A673 (cell line): ENCODE measurements around the gene DDX19B. TPM values are rescaled to one million over a fixed set of nuclear protein-coding genes. Genes with fewer than 3 reads are reported as not detected.
"Not testable (repeated sequence)": the region's sequence is repeated elsewhere in the genome, so short reads cannot be mapped to it uniquely, and the experiment has no call there.

Source experiments
- BruUV-seq: library from RNA; stranded (reverse); fragments of 400-500 nt; replicated peaks from 2 replicates; lab custom pipeline; 2021; lab: Mats Ljungman, UMichigan
- CTCF ChIA-PET: fragments of 300-600 bp; sonication (Branson Sonifier 250); formaldehyde crosslinking; loops from one replicate; lab custom pipeline; 2022; ENCODE audit warnings: antibody characterized with exemption; lab: Charles Lee
- POLR2A ChIA-PET: fragments of 300-600 bp; sonication (Branson Sonifier 250); formaldehyde crosslinking; loops from one replicate; lab custom pipeline; 2022; ENCODE audit warnings: antibody characterized with exemption; ENCODE audit not compliant: low non-redundant PET; lab: Charles Lee
- DNase-seq: peaks from one replicate; pipeline ENCODE4 v3.0.0-alpha.2; 2015; ENCODE audit warnings: low spot score
- H3K27ac ChIP-seq: fragments of 200-600 bp; sonication (generic); 2 replicates; pipeline ENCODE4 v1.5.1; 2016; ENCODE audit warnings: mixed run types, low read depth, mild to moderate bottlenecking, mixed read lengths, antibody characterized with exemption, low read length; ENCODE audit not compliant: poor library complexity, severe bottlenecking
- H3K27me3 ChIP-seq: fragments of 200-600 bp; sonication (generic); replicated peaks from 2 replicates; pipeline ENCODE4 v1.6.1; 2017; ENCODE audit warnings: mixed run types, low read depth, mild to moderate bottlenecking, mixed read lengths, antibody characterized with exemption, low read length; ENCODE audit not compliant: insufficient read depth, poor library complexity
- H3K36me3 ChIP-seq: fragments of 200-600 bp; sonication (generic); 2 replicates; pipeline ENCODE4 v1.6.1; 2016; ENCODE audit warnings: mixed run types, mild to moderate bottlenecking, mixed read lengths, antibody characterized with exemption, low read length; ENCODE audit not compliant: insufficient read depth, poor library complexity, severe bottlenecking
- H3K4me1 ChIP-seq: fragments of 200-600 bp; sonication (generic); 2 replicates; pipeline ENCODE4 v1.6.1; 2017; ENCODE audit warnings: mixed run types, mild to moderate bottlenecking, mixed read lengths, antibody characterized with exemption, low read length; ENCODE audit not compliant: insufficient read depth, poor library complexity, severe bottlenecking
- H3K4me3 ChIP-seq: fragments of 200-600 bp; sonication (generic); 2 replicates; pipeline ENCODE4 v1.5.1; 2016; ENCODE audit warnings: low read depth, mixed run types, mild to moderate bottlenecking, mixed read lengths, low read length; ENCODE audit not compliant: poor library complexity, severe bottlenecking
- H3K9me3 ChIP-seq: fragments of 200-600 bp; sonication (generic); 2 replicates; pipeline ENCODE4 v1.6.1; 2016; ENCODE audit warnings: mixed run types, low read depth, mild to moderate bottlenecking, mixed read lengths, antibody characterized with exemption, low read length; ENCODE audit not compliant: poor library complexity, severe bottlenecking
- CTCF ChIP-seq: fragments of 300-800, 200-600 bp; sonication (generic); conservative IDR thresholded peaks from 2 replicates; pipeline ENCODE4 v1.5.1; 2017; ENCODE audit warnings: low read depth, mild to moderate bottlenecking, antibody characterized with exemption, low read length, moderate library complexity, mixed read lengths
- EZH2 ChIP-seq: fragments of 200-600 bp; sonication (generic); IDR thresholded peaks from 2 replicates; pipeline ENCODE4 v1.6.1; 2017; ENCODE audit warnings: borderline replicate concordance, low read depth, mild to moderate bottlenecking, mixed read lengths, antibody characterized with exemption, low read length; ENCODE audit not compliant: poor library complexity, severe bottlenecking
- intact Hi-C: fragments of 100-400 bp; cut with micrococcal nuclease; formaldehyde crosslinking; loops from one replicate; pipeline ENCODE4 v1.10.0; 2022; ENCODE audit not compliant: unreplicated experiment
- total RNA-seq: library from RNA; stranded (reverse); gene quantifications from 2 replicates; pipeline ENCODE4 v1.2.3, GENCODE V29; 2021

The DDX19B gene
- total RNA-seq, 1 experiment from 2014 or later, result 37.6 TPM

- TF ChIP-seq EZH2 (no peak), CTCF (no peak)
- H3K27me3 ChIP-seq, result no peaks in the 10 kb centered on the region
- H3K4me1 ChIP-seq, result no peaks in the 10 kb centered on the region
- DNase-seq, result no peak
- ChIA-PET POLR2A (interaction anchor here (0.7 kb wide), 1 partner anchor 30 kb away, joined by 3 read pairs; no protein-coding TSS in a partner anchor), CTCF (no interaction called here)
- no peak overlapping the region for H3K27ac ChIP-seq
- H3K4me3 ChIP-seq, result no peak overlapping the region
- peaks cover 100% of the 10 kb centered on the region for H3K36me3 ChIP-seq
- intact Hi-C loops, result no loop called here
- BruUV-seq, result no TSS peak
- no peaks in the 10 kb centered on the region for H3K9me3 ChIP-seq
These were observed 41.6 kb upstream of the DDX19B start for GRCh38 chr16:70257391-70257790.

GRCh38 chr16:70258065-70258464, 40.9 kb upstream of the DDX19B start:
- ChIA-PET POLR2A (no interaction called here), CTCF (no interaction called here)
- no TSS peak for BruUV-seq
- H3K27me3 ChIP-seq, result no peaks in the 10 kb centered on the region
- peaks cover 100% of the 10 kb centered on the region for H3K36me3 ChIP-seq
- H3K4me1 ChIP-seq, result no peaks in the 10 kb centered on the region
- DNase-seq, result no peak
- H3K9me3 ChIP-seq, result no peaks in the 10 kb centered on the region
- TF ChIP-seq CTCF (no peak), EZH2 (no peak)
- no peak overlapping the region for H3K27ac ChIP-seq
- intact Hi-C loops, result no loop called here
- H3K4me3 ChIP-seq, result no peak overlapping the region

GRCh38 chr16:70258946-70259345, 40.0 kb upstream of the DDX19B start:
- Histone ChIP-seq H3K4me1 (no peaks in the 10 kb centered on the region), H3K36me3 (peaks cover 100% of the 10 kb centered on the region), H3K27me3 (no peaks in the 10 kb centered on the region), H3K4me3 (no peak overlapping the region), H3K9me3 (no peaks in the 10 kb centered on the region), H3K27ac (no peak overlapping the region)
- ChIA-PET CTCF (no interaction called here), POLR2A (no interaction called here)
- TF ChIP-seq CTCF (no peak), EZH2 (no peak)
- intact Hi-C loops, result no loop called here
- DNase-seq, result no peak
- BruUV-seq, result no TSS peak

GRCh38 chr16:70259903-70260302, 39.1 kb upstream of the DDX19B start:
- DNase-seq, intact Hi-C loops, H3K27ac ChIP-seq, H3K9me3 ChIP-seq, POLR2A ChIA-PET, H3K4me3 ChIP-seq, H3K4me1 ChIP-seq, BruUV-seq, H3K27me3 ChIP-seq, CTCF ChIA-PET: not testable (repeated sequence)
- H3K36me3 ChIP-seq, result peaks cover 100% of the 10 kb centered on the region
